ENCODE measurements around the gene PRKG2. TPM values are rescaled to one million over a fixed set of nuclear protein-coding genes. Genes with fewer than 3 reads are reported as not detected.

Gene PRKG2
- total RNA-seq, 2 experiments from 2014 or later, result 1.0 to 1.1 TPM

GRCh38 chr4:81106150-81106549 is 108.9 kb downstream of the PRKG2 start:
- no peaks in the 10 kb centered on the region for H3K9me3 ChIP-seq (ENCODE audit: low read length)
- H2AFZ ChIP-seq (ENCODE audit: low read length), result no peak overlapping the region
- H3K9me2 ChIP-seq (ENCODE audit: insufficient read depth, low read length), result no peaks in the 10 kb centered on the region
- CTCF ChIA-PET (ENCODE audit: unreplicated experiment), result no interaction called here
- TF ChIP-seq EZH2phosphoT487 (IDR thresholded peaks at IDR 0.05; ENCODE audit: borderline replicate concordance, low read depth, low read length), result no peak
- TF ChIP-seq, protein P1, sequence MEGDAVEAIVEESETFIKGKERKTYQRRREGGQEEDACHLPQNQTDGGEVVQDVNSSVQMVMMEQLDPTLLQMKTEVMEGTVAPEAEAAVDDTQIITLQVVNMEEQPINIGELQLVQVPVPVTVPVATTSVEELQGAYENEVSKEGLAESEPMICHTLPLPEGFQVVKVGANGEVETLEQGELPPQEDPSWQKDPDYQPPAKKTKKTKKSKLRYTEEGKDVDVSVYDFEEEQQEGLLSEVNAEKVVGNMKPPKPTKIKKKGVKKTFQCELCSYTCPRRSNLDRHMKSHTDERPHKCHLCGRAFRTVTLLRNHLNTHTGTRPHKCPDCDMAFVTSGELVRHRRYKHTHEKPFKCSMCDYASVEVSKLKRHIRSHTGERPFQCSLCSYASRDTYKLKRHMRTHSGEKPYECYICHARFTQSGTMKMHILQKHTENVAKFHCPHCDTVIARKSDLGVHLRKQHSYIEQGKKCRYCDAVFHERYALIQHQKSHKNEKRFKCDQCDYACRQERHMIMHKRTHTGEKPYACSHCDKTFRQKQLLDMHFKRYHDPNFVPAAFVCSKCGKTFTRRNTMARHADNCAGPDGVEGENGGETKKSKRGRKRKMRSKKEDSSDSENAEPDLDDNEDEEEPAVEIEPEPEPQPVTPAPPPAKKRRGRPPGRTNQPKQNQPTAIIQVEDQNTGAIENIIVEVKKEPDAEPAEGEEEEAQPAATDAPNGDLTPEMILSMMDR (conservative IDR thresholded peaks at IDR 0.05; ENCODE audit: low read length), result no peak
- no peak for DNase-seq (ENCODE audit: low spot score)
- no peaks in the 10 kb centered on the region for H3K79me2 ChIP-seq (ENCODE audit: insufficient read depth, low read depth, low read length)
- POLR2A ChIA-PET, result no interaction called here
- no peak overlapping the region for H3K4me3 ChIP-seq (ENCODE audit: low read depth, low read length, poor library complexity, severe bottlenecking)
- H3K4me2 ChIP-seq (ENCODE audit: low read length), result no peak overlapping the region
- no peak overlapping the region for H3K27ac ChIP-seq (ENCODE audit: low read depth, low read length, poor library complexity, severe bottlenecking)
- no peaks in the 10 kb centered on the region for H3K36me3 ChIP-seq (ENCODE audit: insufficient read depth, low read length)
- BruUV-seq (replicated peaks), result no TSS peak
- H4K20me1 ChIP-seq (ENCODE audit: insufficient read depth, low read length), result no peaks in the 10 kb centered on the region
- no peaks in the 10 kb centered on the region for H3K4me1 ChIP-seq (ENCODE audit: insufficient read depth, low read length, poor library complexity, severe bottlenecking)
- intact Hi-C loops (cut with micrococcal nuclease; ENCODE audit: unreplicated experiment), result no loop called here

GRCh38 chr4:81102107-81102506 is 112.9 kb downstream of the PRKG2 start:
- no peak overlapping the region for H3K27ac ChIP-seq (ENCODE audit: low read depth, low read length, poor library complexity, severe bottlenecking)
- H3K4me3 ChIP-seq (ENCODE audit: low read depth, low read length, poor library complexity, severe bottlenecking), result no peak overlapping the region
- no peak overlapping the region for H2AFZ ChIP-seq (ENCODE audit: low read length)
- no peaks in the 10 kb centered on the region for H3K4me1 ChIP-seq (ENCODE audit: insufficient read depth, low read length, poor library complexity, severe bottlenecking)
- H4K20me1 ChIP-seq (ENCODE audit: insufficient read depth, low read length), result no peaks in the 10 kb centered on the region
- H3K9me2 ChIP-seq (ENCODE audit: insufficient read depth, low read length), result no peaks in the 10 kb centered on the region
- H3K79me2 ChIP-seq (ENCODE audit: insufficient read depth, low read depth, low read length), result no peaks in the 10 kb centered on the region
- H3K4me2 ChIP-seq (ENCODE audit: low read length), result no peak overlapping the region
- TF ChIP-seq EZH2phosphoT487 (IDR thresholded peaks at IDR 0.05; ENCODE audit: borderline replicate concordance, low read depth, low read length), result no peak
- TF ChIP-seq, protein P1 (conservative IDR thresholded peaks at IDR 0.05; ENCODE audit: low read length), result no peak
- H3K36me3 ChIP-seq (ENCODE audit: insufficient read depth, low read length), result no peaks in the 10 kb centered on the region
- CTCF ChIA-PET (ENCODE audit: unreplicated experiment), result no interaction called here
- no peak for DNase-seq (ENCODE audit: low spot score)
- POLR2A ChIA-PET, result interaction anchor here (0.7 to 1.3 kb wide), 5 partner anchors 8 to 795 kb away, joined by 3 to 5 read pairs (median 3); no protein-coding TSS in a partner anchor
- no TSS peak for BruUV-seq (replicated peaks)
- H3K9me3 ChIP-seq (ENCODE audit: low read length), result no peaks in the 10 kb centered on the region
- intact Hi-C loops (cut with micrococcal nuclease; ENCODE audit: unreplicated experiment), result no loop called here

- intact Hi-C loops (cut with micrococcal nuclease; ENCODE audit: unreplicated experiment), result no loop called here
Observed at GRCh38 chr4:81096566-81096965, 118.5 kb downstream of the PRKG2 start.

More at GRCh38 chr4:81096566-81096965, 118.5 kb downstream of the PRKG2 start:
- CTCF ChIA-PET (ENCODE audit: unreplicated experiment), result no interaction called here
- H3K4me3 ChIP-seq (ENCODE audit: low read depth, low read length, poor library complexity, severe bottlenecking), result no peak overlapping the region
- H4K20me1 ChIP-seq (ENCODE audit: insufficient read depth, low read length), result no peaks in the 10 kb centered on the region
- no peak overlapping the region for H3K4me2 ChIP-seq (ENCODE audit: low read length)
- no peaks in the 10 kb centered on the region for H3K9me2 ChIP-seq (ENCODE audit: insufficient read depth, low read length)
- H3K27ac ChIP-seq (ENCODE audit: low read depth, low read length, poor library complexity, severe bottlenecking), result no peak overlapping the region
- no peaks in the 10 kb centered on the region for H3K79me2 ChIP-seq (ENCODE audit: insufficient read depth, low read depth, low read length)
- BruUV-seq (replicated peaks), result no TSS peak
- H2AFZ ChIP-seq (ENCODE audit: low read length), result no peak overlapping the region
- H3K4me1 ChIP-seq (ENCODE audit: insufficient read depth, low read length, poor library complexity, severe bottlenecking), result no peaks in the 10 kb centered on the region
- no peaks in the 10 kb centered on the region for H3K9me3 ChIP-seq (ENCODE audit: low read length)
- H3K36me3 ChIP-seq (ENCODE audit: insufficient read depth, low read length), result no peaks in the 10 kb centered on the region
- TF ChIP-seq, protein P1 (conservative IDR thresholded peaks at IDR 0.05; ENCODE audit: low read length), result no peak
- TF ChIP-seq EZH2phosphoT487 (IDR thresholded peaks at IDR 0.05; ENCODE audit: borderline replicate concordance, low read depth, low read length), result no peak
- no peak for DNase-seq (ENCODE audit: low spot score)
- POLR2A ChIA-PET, result no interaction called here

All from OCI-LY7 (cell line).